GM23338 (cell line): ENCODE data around the gene SNX21. TPM values are rescaled to one million over a fixed set of nuclear protein-coding genes. Genes with fewer than 3 reads are reported as not detected.

Experiments
- ATAC-seq: fragments of 200-7000 bp; cut with Tn5 transposase; 3 replicates; pipeline ENCODE4 v1.9.1; 2020
- DNase-seq: peaks from one replicate; pipeline ENCODE4 v3.0.0-alpha.2; 2015; ENCODE audit warnings: low spot score
- H2AFZ ChIP-seq: fragments of 200-600 bp; sonication (generic); 2 replicates; pipeline ENCODE4 v1.8.0; 2016; ENCODE audit warnings: antibody characterized with exemption, mild to moderate bottlenecking, moderate library complexity
- H3F3A ChIP-seq: fragments of 200-600 bp; sonication (generic); replicated peaks from 2 replicates; pipeline ENCODE4 v1.8.0; 2017; ENCODE audit warnings: antibody characterized with exemption, mixed run types, low read depth
- H3K27ac ChIP-seq: fragments of 200-600 bp; sonication (generic); 2 replicates; pipeline ENCODE4 v1.6.1; 2016; ENCODE audit warnings: low read depth
- H3K27me3 ChIP-seq: fragments of 200-600 bp; sonication (generic); 2 replicates; pipeline ENCODE4 v1.8.0; 2016; ENCODE audit warnings: mild to moderate bottlenecking, mixed run types, moderate library complexity; ENCODE audit not compliant: insufficient read depth
- H3K36me3 ChIP-seq: fragments of 200-600 bp; sonication (generic); 2 replicates; pipeline ENCODE4 v1.8.0; 2016; ENCODE audit warnings: mild to moderate bottlenecking; ENCODE audit not compliant: insufficient read depth
- H3K4me1 ChIP-seq: fragments of 200-600 bp; sonication (generic); 2 replicates; pipeline ENCODE4 v1.8.0; 2016; ENCODE audit warnings: mild to moderate bottlenecking, moderate library complexity; ENCODE audit not compliant: insufficient read depth
- H3K4me2 ChIP-seq: fragments of 200-600 bp; sonication (generic); 2 replicates; pipeline ENCODE4 v1.7.1; 2017; ENCODE audit warnings: mixed run types
- H3K4me3 ChIP-seq: fragments of 200-600 bp; sonication (generic); 2 replicates; pipeline ENCODE4 v1.6.1; 2016; ENCODE audit warnings: mixed run types
- H3K79me2 ChIP-seq: fragments of 200-600 bp; sonication (generic); replicated peaks from 2 replicates; pipeline ENCODE4 v1.8.0; 2017; ENCODE audit warnings: mild to moderate bottlenecking; ENCODE audit not compliant: insufficient read depth
- H3K9me2 ChIP-seq: fragments of 200-600 bp; sonication (generic); 2 replicates; pipeline ENCODE4 v1.8.0; 2017; ENCODE audit not compliant: insufficient read depth
- H4K20me1 ChIP-seq: fragments of 200-600 bp; sonication (generic); replicated peaks from 2 replicates; pipeline ENCODE4 v1.8.0; 2017; ENCODE audit warnings: mild to moderate bottlenecking; ENCODE audit not compliant: insufficient read depth
- H3K27ac Mint-ChIP-seq: 2 replicates; pipeline ENCODE4 v1.8.0; 2020; ENCODE audit warnings: inconsistent platforms, mild to moderate bottlenecking, moderate library complexity, mixed read lengths
- H3K27me3 Mint-ChIP-seq: 3 replicates; pipeline ENCODE4 v1.8.0; 2022; ENCODE audit warnings: low read depth, mild to moderate bottlenecking, moderate library complexity, mixed read lengths, inconsistent platforms; ENCODE audit not compliant: insufficient read depth, poor library complexity
- H3K36me3 Mint-ChIP-seq: 3 replicates; pipeline ENCODE4 v1.8.0; 2021; ENCODE audit warnings: low read depth, mild to moderate bottlenecking, inconsistent platforms, moderate library complexity, mixed read lengths
- H3K4me1 Mint-ChIP-seq: 3 replicates; pipeline ENCODE4 v1.8.0; 2020; ENCODE audit warnings: mild to moderate bottlenecking, inconsistent platforms, mixed read lengths
- H3K4me3 Mint-ChIP-seq: 3 replicates; pipeline ENCODE4 v1.8.0; 2021; ENCODE audit warnings: moderate library complexity, mild to moderate bottlenecking, inconsistent platforms, mixed read lengths
- H3K9me3 Mint-ChIP-seq: 3 replicates; pipeline ENCODE4 v1.8.0; 2020; ENCODE audit warnings: moderate library complexity, mild to moderate bottlenecking, inconsistent platforms, mixed read lengths
- CREB1 ChIP-seq: fragments of 250-450 bp; sonication (Bioruptor Pico); IDR thresholded peaks from 2 replicates; pipeline ENCODE4 v1.5.0; 2020; ENCODE audit warnings: low read depth, mild to moderate bottlenecking, moderate library complexity
- EZH2 ChIP-seq: fragments of 200-600 bp; sonication (generic); IDR thresholded peaks from one replicate; pipeline ENCODE4 v1.8.0; 2017; ENCODE audit warnings: antibody characterized with exemption, mild to moderate bottlenecking, low read depth; ENCODE audit not compliant: unreplicated experiment
- EZH2phosphoT487 ChIP-seq: fragments of 200-600 bp; sonication (generic); IDR thresholded peaks from one replicate; pipeline ENCODE4 v1.8.1; 2018; ENCODE audit warnings: antibody characterized with exemption; ENCODE audit not compliant: unreplicated experiment
- JUNB ChIP-seq: IDR thresholded peaks from one replicate; pipeline ENCODE4 v1.6.1; 2016; ENCODE audit warnings: antibody characterized with exemption; ENCODE audit not compliant: unreplicated experiment
- NANOG ChIP-seq: IDR thresholded peaks from 2 replicates; pipeline ENCODE4 v1.6.1; 2016; ENCODE audit warnings: antibody characterized with exemption, borderline replicate concordance
- POLR2AphosphoS5 ChIP-seq: IDR thresholded peaks from 2 replicates; pipeline ENCODE4 v1.6.1; 2016; ENCODE audit warnings: antibody characterized with exemption, low read depth
- STAT1 ChIP-seq: IDR thresholded peaks from one replicate; pipeline ENCODE4 v1.6.1; 2016; ENCODE audit warnings: antibody characterized with exemption; ENCODE audit not compliant: unreplicated experiment
- ZNF114 ChIP-seq: fragments of 250-450 bp; sonication (Bioruptor Pico); IDR thresholded peaks from 2 replicates; pipeline ENCODE4 v1.5.0; 2020; ENCODE audit warnings: mild to moderate bottlenecking, moderate library complexity
- ZNF331 ChIP-seq: fragments of 250-450 bp; sonication (Bioruptor Pico); IDR thresholded peaks from 2 replicates; pipeline ENCODE4 v1.5.0; 2020; ENCODE audit warnings: low read depth, mild to moderate bottlenecking, moderate library complexity
- ZNF462 ChIP-seq: fragments of 250-450 bp; sonication (Bioruptor Pico); IDR thresholded peaks from 2 replicates; pipeline ENCODE4 v1.5.0; 2020; ENCODE audit warnings: mild to moderate bottlenecking, moderate library complexity
- polyA plus RNA-seq: library from polyadenylated mRNA; unstranded; fragments of >200 nt; fragmentation: Nextera tagmentation; extraction: Ambion mirVana; gene quantifications from 2 replicates; pipeline ENCODE4 v1.2.1, GENCODE V29; 2016
- total RNA-seq: library from RNA; depleted of rRNA; stranded (reverse); fragments of >200 nt; shearing (Covaris generic); gene quantifications from 2 replicates; pipeline ENCODE4 v1.2.3, GENCODE V29; 2014
- TF ChIP-seq, protein P1 (sequence below): IDR thresholded peaks from one replicate; pipeline ENCODE4 v1.6.1; 2018; ENCODE audit warnings: antibody characterized with exemption; ENCODE audit not compliant: unreplicated experiment
- TF ChIP-seq, protein P2 (sequence below), 2 experiments: fragments of 200-600 bp in 1 of 2; sonication (generic) in 1 of 2; conservative IDR thresholded peaks; 2 replicates each; pipeline versions ENCODE4 v1.5.1 to v1.6.1; 2016 to 2017; ENCODE audit warnings: antibody characterized with exemption in 2 of 2, low read depth in 2 of 2, mild to moderate bottlenecking in 2 of 2, moderate library complexity in 1 of 2
- TF ChIP-seq, protein P3 (sequence below): IDR thresholded peaks from 2 replicates; pipeline ENCODE4 v1.6.1; 2016; ENCODE audit warnings: antibody characterized with exemption

SNX21 gene
- total and polyA plus RNA-seq, 2 experiments from 2014 or later, result 13.3 to 31.5 TPM

GRCh38 chr20:45835825-45836224 is 2.2 kb downstream of the SNX21 start:
- Histone ChIP-seq H3K27me3 (no peaks in the 10 kb centered on the region), H2AFZ (no peak overlapping the region), H3K9me2 (no peaks in the 10 kb centered on the region), H4K20me1 (peaks cover 13% of the 10 kb centered on the region), H3K4me2 (peak overlapping the region; percentile 85; the same call in 1 of the 2 replicates), H3K27ac (no peak overlapping the region; the same call in 1 of the 2 replicates), H3F3A (peaks cover 15% of the 10 kb centered on the region), H3K79me2 (0 out of 2 replicates have a peak, but pooled peaks cover 3% of the 10 kb centered on the region), H3K36me3 (no peaks in the 10 kb centered on the region), H3K4me1 (peaks cover 20% of the 10 kb centered on the region; the same call in 1 of the 2 replicates), H3K4me3 (no peak overlapping the region)
- Mint-ChIP-seq H3K27me3 (peaks cover 12% of the 10 kb centered on the region), H3K4me1 (peaks cover 12% of the 10 kb centered on the region), H3K27ac (no peak overlapping the region), H3K36me3 (peaks cover 18% of the 10 kb centered on the region; the same call in 2 of the 3 replicates), H3K9me3 (no peaks in the 10 kb centered on the region), H3K4me3 (peak overlapping the region; percentile 77; the same call in 2 of the 3 replicates)
- TF ChIP-seq EZH2 (no peak), ZNF331 (CRISPR knock-in tag) (no peak), STAT1 (no peak), CREB1 (CRISPR knock-in tag) (no peak), NANOG (no peak), POLR2AphosphoS5 (no peak), EZH2phosphoT487 (no peak), JUNB (no peak), ZNF462 (CRISPR knock-in tag) (no peak), ZNF114 (CRISPR knock-in tag) (no peak)
- TF ChIP-seq, protein P1, sequence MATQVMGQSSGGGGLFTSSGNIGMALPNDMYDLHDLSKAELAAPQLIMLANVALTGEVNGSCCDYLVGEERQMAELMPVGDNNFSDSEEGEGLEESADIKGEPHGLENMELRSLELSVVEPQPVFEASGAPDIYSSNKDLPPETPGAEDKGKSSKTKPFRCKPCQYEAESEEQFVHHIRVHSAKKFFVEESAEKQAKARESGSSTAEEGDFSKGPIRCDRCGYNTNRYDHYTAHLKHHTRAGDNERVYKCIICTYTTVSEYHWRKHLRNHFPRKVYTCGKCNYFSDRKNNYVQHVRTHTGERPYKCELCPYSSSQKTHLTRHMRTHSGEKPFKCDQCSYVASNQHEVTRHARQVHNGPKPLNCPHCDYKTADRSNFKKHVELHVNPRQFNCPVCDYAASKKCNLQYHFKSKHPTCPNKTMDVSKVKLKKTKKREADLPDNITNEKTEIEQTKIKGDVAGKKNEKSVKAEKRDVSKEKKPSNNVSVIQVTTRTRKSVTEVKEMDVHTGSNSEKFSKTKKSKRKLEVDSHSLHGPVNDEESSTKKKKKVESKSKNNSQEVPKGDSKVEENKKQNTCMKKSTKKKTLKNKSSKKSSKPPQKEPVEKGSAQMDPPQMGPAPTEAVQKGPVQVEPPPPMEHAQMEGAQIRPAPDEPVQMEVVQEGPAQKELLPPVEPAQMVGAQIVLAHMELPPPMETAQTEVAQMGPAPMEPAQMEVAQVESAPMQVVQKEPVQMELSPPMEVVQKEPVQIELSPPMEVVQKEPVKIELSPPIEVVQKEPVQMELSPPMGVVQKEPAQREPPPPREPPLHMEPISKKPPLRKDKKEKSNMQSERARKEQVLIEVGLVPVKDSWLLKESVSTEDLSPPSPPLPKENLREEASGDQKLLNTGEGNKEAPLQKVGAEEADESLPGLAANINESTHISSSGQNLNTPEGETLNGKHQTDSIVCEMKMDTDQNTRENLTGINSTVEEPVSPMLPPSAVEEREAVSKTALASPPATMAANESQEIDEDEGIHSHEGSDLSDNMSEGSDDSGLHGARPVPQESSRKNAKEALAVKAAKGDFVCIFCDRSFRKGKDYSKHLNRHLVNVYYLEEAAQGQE, result no peak
- TF ChIP-seq, protein P2, sequence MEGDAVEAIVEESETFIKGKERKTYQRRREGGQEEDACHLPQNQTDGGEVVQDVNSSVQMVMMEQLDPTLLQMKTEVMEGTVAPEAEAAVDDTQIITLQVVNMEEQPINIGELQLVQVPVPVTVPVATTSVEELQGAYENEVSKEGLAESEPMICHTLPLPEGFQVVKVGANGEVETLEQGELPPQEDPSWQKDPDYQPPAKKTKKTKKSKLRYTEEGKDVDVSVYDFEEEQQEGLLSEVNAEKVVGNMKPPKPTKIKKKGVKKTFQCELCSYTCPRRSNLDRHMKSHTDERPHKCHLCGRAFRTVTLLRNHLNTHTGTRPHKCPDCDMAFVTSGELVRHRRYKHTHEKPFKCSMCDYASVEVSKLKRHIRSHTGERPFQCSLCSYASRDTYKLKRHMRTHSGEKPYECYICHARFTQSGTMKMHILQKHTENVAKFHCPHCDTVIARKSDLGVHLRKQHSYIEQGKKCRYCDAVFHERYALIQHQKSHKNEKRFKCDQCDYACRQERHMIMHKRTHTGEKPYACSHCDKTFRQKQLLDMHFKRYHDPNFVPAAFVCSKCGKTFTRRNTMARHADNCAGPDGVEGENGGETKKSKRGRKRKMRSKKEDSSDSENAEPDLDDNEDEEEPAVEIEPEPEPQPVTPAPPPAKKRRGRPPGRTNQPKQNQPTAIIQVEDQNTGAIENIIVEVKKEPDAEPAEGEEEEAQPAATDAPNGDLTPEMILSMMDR (conservative IDR thresholded peaks at IDR 0.05; ENCODE audit: low read depth in 2 of 2), result no peak
- TF ChIP-seq, protein P3, sequence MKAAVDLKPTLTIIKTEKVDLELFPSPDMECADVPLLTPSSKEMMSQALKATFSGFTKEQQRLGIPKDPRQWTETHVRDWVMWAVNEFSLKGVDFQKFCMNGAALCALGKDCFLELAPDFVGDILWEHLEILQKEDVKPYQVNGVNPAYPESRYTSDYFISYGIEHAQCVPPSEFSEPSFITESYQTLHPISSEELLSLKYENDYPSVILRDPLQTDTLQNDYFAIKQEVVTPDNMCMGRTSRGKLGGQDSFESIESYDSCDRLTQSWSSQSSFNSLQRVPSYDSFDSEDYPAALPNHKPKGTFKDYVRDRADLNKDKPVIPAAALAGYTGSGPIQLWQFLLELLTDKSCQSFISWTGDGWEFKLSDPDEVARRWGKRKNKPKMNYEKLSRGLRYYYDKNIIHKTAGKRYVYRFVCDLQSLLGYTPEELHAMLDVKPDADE, result no peak
- no peak for DNase-seq
- ATAC-seq, result no peak
